Occipital lobe (tissue), 2 donors: ENCODE results near the gene STXBP5L. TPM values are rescaled to one million over a fixed set of nuclear protein-coding genes. Genes with fewer than 3 reads are reported as not detected.
"Not testable (repeated sequence)": the region's sequence is repeated elsewhere in the genome, so short reads cannot be mapped to it uniquely, and the experiment has no call there.

Source experiments
- DNase-seq: peaks from one replicate; lab custom pipeline; 2025; lab: John Stamatoyannopoulos, UW
- total RNA-seq: library from RNA; depleted of rRNA; stranded (reverse); fragments of >200 nt; gene quantifications from one replicate; pipeline ENCODE4 v1.2.3, GENCODE V29; 2014

The STXBP5L gene
- total RNA-seq, 1 donor from 2014 or later = 18.6 TPM

- DNase-seq = not testable (repeated sequence)
These were observed 322.2 kb downstream of the STXBP5L start for GRCh38 chr3:121230194-121230593.

- DNase-seq = no peak
These were observed 323.9 kb downstream of the STXBP5L start for GRCh38 chr3:121231872-121232271.

- no peak for DNase-seq
These were observed 324.6 kb downstream of the STXBP5L start for GRCh38 chr3:121232309-121233225.

GRCh38 chr3:121243208-121243607 lies 335.2 kb downstream of the STXBP5L start:
- no peak for DNase-seq

GRCh38 chr3:121252676-121253075 lies 344.7 kb downstream of the STXBP5L start:
- no peak for DNase-seq

- DNase-seq = no peak
These were observed 361.4 kb downstream of the STXBP5L start for GRCh38 chr3:121269389-121269788.

- no peak for DNase-seq
These were observed 366.4 kb downstream of the STXBP5L start for GRCh38 chr3:121274411-121274810.

- no peak for DNase-seq
These were observed 387.4 kb downstream of the STXBP5L start for GRCh38 chr3:121295452-121295851.

- no peak for DNase-seq
These were observed 388.0 kb downstream of the STXBP5L start for GRCh38 chr3:121295979-121296378.

GRCh38 chr3:121324320-121324719 lies 416.3 kb downstream of the STXBP5L start:
- DNase-seq = no peak

- DNase-seq = peak; percentile 20
These were observed 422.1 kb downstream of the STXBP5L start for GRCh38 chr3:121330118-121330517.

GRCh38 chr3:121330634-121331033 lies 422.6 kb downstream of the STXBP5L start:
- DNase-seq = no peak

GRCh38 chr3:121355960-121356359 lies 448.0 kb downstream of the STXBP5L start:
- not testable (repeated sequence) for DNase-seq

- no peak for DNase-seq
These were observed 454.2 kb downstream of the STXBP5L start for GRCh38 chr3:121362035-121362734.

GRCh38 chr3:121388308-121388707 lies 480.3 kb downstream of the STXBP5L start:
- DNase-seq = not testable (repeated sequence)

- DNase-seq = not testable (repeated sequence)
These were observed 488.0 kb downstream of the STXBP5L start for GRCh38 chr3:121395967-121396366.

- DNase-seq = not testable (repeated sequence)
These were observed 490.0 kb downstream of the STXBP5L start for GRCh38 chr3:121398051-121398450.

GRCh38 chr3:121399820-121400219 lies 491.8 kb downstream of the STXBP5L start:
- no peak for DNase-seq

- no peak for DNase-seq
These were observed 497.6 kb downstream of the STXBP5L start for GRCh38 chr3:121405631-121406030.

GRCh38 chr3:121411523-121411922 lies 503.5 kb downstream of the STXBP5L start:
- no peak for DNase-seq

- DNase-seq = no peak
These were observed 506.9 kb downstream of the STXBP5L start for GRCh38 chr3:121414924-121415323.

- no peak for DNase-seq
These were observed 510.2 kb downstream of the STXBP5L start for GRCh38 chr3:121418182-121418581.
